ENCODE data around the gene TAF11L6. TPM values are rescaled to one million over a fixed set of nuclear protein-coding genes. Genes with fewer than 3 reads are reported as not detected.

TAF11L6 gene
- not detected in 2 replicates for total RNA-seq

DNA sequence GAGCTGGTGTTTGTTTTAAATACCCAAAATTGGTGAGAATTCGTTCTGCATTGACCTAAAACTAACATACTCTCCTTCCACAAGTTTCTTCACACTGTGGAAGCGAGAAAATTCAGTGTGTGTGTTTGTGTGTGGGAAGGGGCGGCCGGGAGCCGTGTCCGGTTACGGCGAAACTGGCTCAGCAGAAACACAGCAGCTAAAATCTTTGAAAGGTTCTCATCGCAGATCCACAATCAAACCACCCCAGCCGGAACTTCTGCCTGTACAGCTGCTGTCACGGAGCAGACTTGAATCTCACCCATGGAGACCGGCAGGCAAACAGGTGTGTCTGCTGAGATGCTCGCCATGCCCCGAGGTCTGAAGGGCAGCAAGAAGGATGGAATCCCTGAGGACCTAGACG lies at the start of gene TAF11L6:
Gene TAF11L6 (plus strand): TSS at position 301 of the 400 bp plus-strand sequence.

DNA sequence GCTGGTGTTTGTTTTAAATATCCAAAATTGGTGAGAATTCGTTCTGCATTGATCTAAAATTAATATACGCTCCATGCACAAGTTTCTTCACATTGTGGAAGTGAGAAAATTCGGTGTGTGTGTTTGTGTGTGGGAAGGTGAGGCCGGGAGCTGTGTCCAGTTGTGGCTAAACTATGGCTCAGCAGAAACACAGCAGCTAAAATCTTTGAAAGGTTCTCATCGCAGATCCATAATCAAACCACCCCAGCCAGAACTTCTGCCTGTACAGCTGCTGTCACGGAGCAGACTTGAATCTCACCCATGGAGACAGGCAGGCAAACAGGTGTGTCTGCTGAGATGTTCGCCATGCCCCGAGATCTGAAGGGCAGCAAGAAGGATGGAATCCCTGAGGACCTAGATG lies 30.5 kb upstream of the TAF11L6 start, which contains the start of gene TAF11L2:
Gene TAF11L2 (plus strand): TSS at position 301 of the 400 bp plus-strand sequence.

DNA sequence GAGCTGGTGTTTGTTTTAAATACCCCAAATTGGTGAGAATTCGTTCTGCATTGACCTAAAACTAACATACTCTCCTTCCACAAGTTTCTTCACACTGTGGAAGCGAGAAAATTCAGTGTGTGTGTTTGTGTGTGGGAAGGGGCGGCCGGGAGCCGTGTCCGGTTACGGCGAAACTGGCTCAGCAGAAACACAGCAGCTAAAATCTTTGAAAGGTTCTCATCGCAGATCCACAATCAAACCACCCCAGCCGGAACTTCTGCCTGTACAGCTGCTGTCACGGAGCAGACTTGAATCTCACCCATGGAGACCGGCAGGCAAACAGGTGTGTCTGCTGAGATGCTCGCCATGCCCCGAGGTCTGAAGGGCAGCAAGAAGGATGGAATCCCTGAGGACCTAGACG lies 10.4 kb upstream of the TAF11L6 start, which contains the start of gene TAF11L3:
Gene TAF11L3 (plus strand): TSS at position 301 of the 400 bp plus-strand sequence.

DNA sequence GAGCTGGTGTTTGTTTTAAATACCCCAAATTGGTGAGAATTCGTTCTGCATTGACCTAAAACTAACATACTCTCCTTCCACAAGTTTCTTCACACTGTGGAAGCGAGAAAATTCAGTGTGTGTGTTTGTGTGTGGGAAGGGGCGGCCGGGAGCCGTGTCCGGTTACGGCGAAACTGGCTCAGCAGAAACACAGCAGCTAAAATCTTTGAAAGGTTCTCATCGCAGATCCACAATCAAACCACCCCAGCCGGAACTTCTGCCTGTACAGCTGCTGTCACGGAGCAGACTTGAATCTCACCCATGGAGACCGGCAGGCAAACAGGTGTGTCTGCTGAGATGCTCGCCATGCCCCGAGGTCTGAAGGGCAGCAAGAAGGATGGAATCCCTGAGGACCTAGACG lies 7.0 kb upstream of the TAF11L6 start, which contains the start of gene TAF11L4:
Gene TAF11L4 (plus strand): TSS at position 301 of the 400 bp plus-strand sequence.

DNA sequence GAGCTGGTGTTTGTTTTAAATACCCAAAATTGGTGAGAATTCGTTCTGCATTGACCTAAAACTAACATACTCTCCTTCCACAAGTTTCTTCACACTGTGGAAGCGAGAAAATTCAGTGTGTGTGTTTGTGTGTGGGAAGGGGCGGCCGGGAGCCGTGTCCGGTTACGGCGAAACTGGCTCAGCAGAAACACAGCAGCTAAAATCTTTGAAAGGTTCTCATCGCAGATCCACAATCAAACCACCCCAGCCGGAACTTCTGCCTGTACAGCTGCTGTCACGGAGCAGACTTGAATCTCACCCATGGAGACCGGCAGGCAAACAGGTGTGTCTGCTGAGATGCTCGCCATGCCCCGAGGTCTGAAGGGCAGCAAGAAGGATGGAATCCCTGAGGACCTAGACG lies 3.5 kb upstream of the TAF11L6 start, which contains the start of gene TAF11L5:
Gene TAF11L5 (plus strand): TSS at position 301 of the 400 bp plus-strand sequence.

Other genes starting within 250 kb of the TAF11L6 start
- gene TAF11L2, start 30.4 kb upstream of the TAF11L6 start, total RNA-seq = not detected in 2 replicates
- gene TAF11L3, start 10.3 kb upstream of the TAF11L6 start, total RNA-seq = not detected in 2 replicates
- not detected in 2 replicates for gene TAF11L4, start 6.9 kb upstream of the TAF11L6 start, total RNA-seq
- not detected in 2 replicates for gene TAF11L5, start 3.4 kb upstream of the TAF11L6 start, total RNA-seq
- not detected in 2 replicates for gene TAF11L7, start 57.1 kb downstream of the TAF11L6 start, total RNA-seq
- gene TAF11L8, start 62.3 kb downstream of the TAF11L6 start, total RNA-seq = not detected in 2 replicates
- gene TAF11L9, start 65.7 kb downstream of the TAF11L6 start, total RNA-seq = not detected in 2 replicates
- not detected in 2 replicates for gene TAF11L10, start 69.2 kb downstream of the TAF11L6 start, total RNA-seq
- not detected in 2 replicates for gene TAF11L11, start 75.5 kb downstream of the TAF11L6 start, total RNA-seq
- gene TAF11L12, start 81.7 kb downstream of the TAF11L6 start, total RNA-seq = not detected in 2 replicates
- not detected in 2 replicates for gene TAF11L13, start 103.4 kb downstream of the TAF11L6 start, total RNA-seq
- not detected in 2 replicates for gene TAF11L14, start 105.8 kb downstream of the TAF11L6 start, total RNA-seq